Activated T-cell treated with anti-CD3 and anti-CD28 coated beads, Interleukin-2, amount 50 U/mL, for 4 hours (primary cell): ENCODE data around the gene CACNA1A. TPM values are rescaled to one million over a fixed set of nuclear protein-coding genes. Genes with fewer than 3 reads are reported as not detected.
"Not testable (repeated sequence)": the region's sequence is repeated elsewhere in the genome, so short reads cannot be mapped to it uniquely, and the experiment has no call there.

Source experiments
- ATAC-seq, 2 donors: fragments of 200-7000 bp; cut with Tn5 transposase; one replicate each; pipeline ENCODE4 v1.10.0; 2021
- DNase-seq: peaks from one replicate; pipeline ENCODE4 v3.0.0-alpha.2; 2020
- H3K27me3 Mint-ChIP-seq: one replicate; pipeline ENCODE4 v1.8.0; 2021; ENCODE audit warnings: low read depth, mixed read lengths
- H3K36me3 Mint-ChIP-seq: one replicate; pipeline ENCODE4 v1.8.0; 2022; ENCODE audit warnings: mixed read lengths; ENCODE audit not compliant: insufficient read depth
- H3K4me1 Mint-ChIP-seq: one replicate; pipeline ENCODE4 v1.8.0; 2021; ENCODE audit warnings: low read depth, mixed read lengths
- H3K4me3 Mint-ChIP-seq: one replicate; pipeline ENCODE4 v1.8.0; 2021; ENCODE audit warnings: mild to moderate bottlenecking, moderate library complexity, mixed read lengths
- H3K9me3 Mint-ChIP-seq: one replicate; pipeline ENCODE4 v1.8.0; 2021; ENCODE audit warnings: mixed read lengths
- total RNA-seq, 3 donors: library from RNA; stranded (reverse); gene quantifications; one replicate each; pipeline ENCODE4 v1.2.1, GENCODE V29; 2021

The CACNA1A gene
- total RNA-seq, 3 donors from 2014 or later: 0.16 to 0.43 (median 0.20) TPM

DNA sequence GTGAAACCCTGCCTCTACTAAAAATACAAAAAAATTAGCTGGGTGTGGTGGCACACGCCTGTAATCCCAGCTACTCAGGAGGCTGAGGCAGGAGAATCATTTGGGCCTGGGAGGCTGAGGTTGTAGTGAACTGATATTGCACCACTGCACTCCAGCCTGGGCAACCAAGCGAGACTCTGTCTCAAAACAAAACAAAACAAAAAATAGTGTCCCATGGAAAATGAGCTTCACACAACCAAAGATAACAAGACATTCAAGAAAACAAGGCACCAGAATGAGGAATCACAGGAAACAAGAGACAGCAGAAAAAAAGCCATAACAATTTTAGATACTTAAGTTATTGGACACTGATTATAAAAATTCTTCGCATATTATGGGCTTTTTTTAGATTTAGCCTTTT lies 80.4 kb downstream of the CACNA1A start:
- Mint-ChIP-seq H3K27me3 (peaks cover 34% of the 10 kb centered on the region), H3K9me3 (peaks cover 19% of the 10 kb centered on the region)
- ATAC-seq, H3K4me3 Mint-ChIP-seq, H3K36me3 Mint-ChIP-seq, DNase-seq, H3K4me1 Mint-ChIP-seq: not testable (repeated sequence)

DNA sequence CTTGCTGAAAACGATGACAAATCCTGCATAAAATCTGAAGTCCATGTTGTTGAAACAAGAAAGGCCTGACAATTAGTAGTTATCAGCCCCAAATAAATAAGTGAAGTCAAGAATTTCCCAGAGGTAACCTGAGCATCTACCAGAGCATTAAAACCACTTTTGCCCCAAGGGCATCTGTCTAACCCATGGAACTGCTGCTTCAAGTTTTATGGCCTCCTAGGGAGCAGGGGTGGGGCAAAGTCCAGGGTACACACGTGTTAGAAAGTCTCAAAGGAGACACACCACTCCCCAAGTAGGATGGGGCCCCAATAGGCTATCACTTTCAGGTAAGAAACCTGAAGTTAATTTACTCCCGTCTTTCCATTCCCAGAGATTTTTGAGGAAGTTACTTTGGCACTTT lies 81.1 kb downstream of the CACNA1A start:
- DNase-seq (no peak), ATAC-seq (no peak)
- Mint-ChIP-seq H3K9me3 (peaks cover 22% of the 10 kb centered on the region), H3K27me3 (peaks cover 27% of the 10 kb centered on the region), H3K36me3 (no peaks in the 10 kb centered on the region), H3K4me1 (no peaks in the 10 kb centered on the region), H3K4me3 (no peak overlapping the region)

DNA sequence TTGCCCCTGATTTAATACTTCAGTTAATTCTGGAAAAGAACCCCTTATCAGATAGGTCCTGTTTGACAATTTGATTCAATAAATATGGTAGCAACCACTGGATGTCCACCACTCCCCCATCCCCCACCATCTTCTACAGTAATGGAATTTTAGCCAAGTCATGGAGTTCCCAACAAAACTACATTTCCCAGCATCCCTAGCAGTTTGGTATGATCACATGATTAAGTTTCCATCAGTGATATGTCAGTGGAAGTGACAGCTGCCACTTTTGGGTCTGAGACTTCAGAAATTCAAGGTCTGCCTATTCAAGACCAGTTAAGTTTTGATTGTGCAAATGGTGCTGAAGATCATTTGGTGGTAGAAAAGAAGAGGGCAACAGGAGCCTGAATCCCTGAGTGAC lies 85.5 kb downstream of the CACNA1A start:
- ATAC-seq: no peak
- Mint-ChIP-seq H3K27me3 (peaks cover 12% of the 10 kb centered on the region), H3K36me3 (no peaks in the 10 kb centered on the region), H3K4me3 (no peak overlapping the region), H3K9me3 (peaks cover 16% of the 10 kb centered on the region), H3K4me1 (no peaks in the 10 kb centered on the region)
- DNase-seq: no peak

DNA sequence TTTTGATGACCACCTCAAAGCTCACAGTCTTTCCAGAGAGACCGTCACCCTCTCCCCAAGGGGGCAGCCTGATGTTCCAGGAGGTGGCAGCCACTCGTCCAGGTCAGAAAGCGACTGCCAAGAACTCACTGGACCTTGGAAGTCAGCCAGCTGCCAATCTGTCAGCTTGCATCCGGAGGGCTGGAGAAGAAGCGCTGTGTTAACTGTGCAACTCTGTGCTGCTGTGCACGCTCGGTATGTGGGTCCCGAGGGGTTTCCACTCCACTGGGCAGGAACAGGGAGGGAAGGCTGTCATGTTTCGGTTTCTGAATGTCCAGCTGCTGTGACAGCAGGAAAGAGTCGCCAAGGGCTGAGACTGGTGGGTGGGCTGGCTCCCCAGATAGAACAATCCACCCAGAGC lies 89.2 kb downstream of the CACNA1A start:
- no peaks in the 10 kb centered on the region for H3K4me1 Mint-ChIP-seq
- DNase-seq (no peak), ATAC-seq (no peak)
- H3K36me3 Mint-ChIP-seq: no peaks in the 10 kb centered on the region
- peaks cover 14% of the 10 kb centered on the region for H3K27me3 Mint-ChIP-seq
- peaks cover 8% of the 10 kb centered on the region for H3K9me3 Mint-ChIP-seq
- H3K4me3 Mint-ChIP-seq: no peak overlapping the region

DNA sequence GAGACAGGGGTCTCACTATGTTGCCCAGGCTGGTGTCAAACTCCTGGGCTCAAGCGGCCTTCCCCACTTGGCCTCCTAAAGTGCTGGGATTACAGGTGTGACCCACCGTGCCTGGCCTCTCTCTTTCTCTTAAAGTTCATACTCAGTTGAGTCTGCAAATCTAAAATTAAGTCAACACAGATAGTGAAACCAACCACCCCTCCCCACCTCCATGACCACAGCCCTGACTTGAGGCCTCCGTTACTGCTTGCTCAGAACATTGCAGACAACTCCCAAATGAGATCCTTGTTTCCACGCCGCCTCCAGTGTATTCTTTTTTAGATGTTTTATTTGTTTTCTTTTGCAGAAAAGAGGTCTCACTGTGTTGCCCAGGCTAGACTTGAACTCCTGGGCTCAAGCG lies 94.4 kb downstream of the CACNA1A start:
- Mint-ChIP-seq H3K27me3 (peaks cover 19% of the 10 kb centered on the region), H3K4me3 (no peak overlapping the region), H3K4me1 (no peaks in the 10 kb centered on the region), H3K36me3 (no peaks in the 10 kb centered on the region), H3K9me3 (no peaks in the 10 kb centered on the region)
- DNase-seq (no peak), ATAC-seq (no peak)

DNA sequence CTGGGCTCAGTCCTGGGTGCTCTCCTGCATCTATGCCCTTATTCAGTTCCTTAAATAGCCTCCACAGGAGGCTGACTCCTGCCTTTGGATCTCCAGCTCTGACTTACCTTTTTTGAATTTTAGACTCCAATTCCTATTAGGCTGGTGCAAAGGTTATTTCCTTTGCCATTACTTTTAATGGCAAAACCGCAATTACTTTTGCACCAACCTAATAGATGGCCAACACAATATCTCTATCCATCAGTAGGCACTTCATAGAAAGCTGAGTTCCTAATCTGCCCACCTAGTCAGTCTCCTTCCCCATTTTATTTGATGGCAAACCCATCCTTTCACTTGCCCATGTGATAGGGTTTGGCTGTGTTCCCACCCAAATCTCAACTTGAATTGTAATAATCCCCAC lies 95.3 kb downstream of the CACNA1A start:
- Mint-ChIP-seq H3K9me3 (no peaks in the 10 kb centered on the region), H3K27me3 (peaks cover 22% of the 10 kb centered on the region), H3K4me3 (no peak overlapping the region), H3K36me3 (no peaks in the 10 kb centered on the region), H3K4me1 (no peaks in the 10 kb centered on the region)
- ATAC-seq (no peak), DNase-seq (no peak)

DNA sequence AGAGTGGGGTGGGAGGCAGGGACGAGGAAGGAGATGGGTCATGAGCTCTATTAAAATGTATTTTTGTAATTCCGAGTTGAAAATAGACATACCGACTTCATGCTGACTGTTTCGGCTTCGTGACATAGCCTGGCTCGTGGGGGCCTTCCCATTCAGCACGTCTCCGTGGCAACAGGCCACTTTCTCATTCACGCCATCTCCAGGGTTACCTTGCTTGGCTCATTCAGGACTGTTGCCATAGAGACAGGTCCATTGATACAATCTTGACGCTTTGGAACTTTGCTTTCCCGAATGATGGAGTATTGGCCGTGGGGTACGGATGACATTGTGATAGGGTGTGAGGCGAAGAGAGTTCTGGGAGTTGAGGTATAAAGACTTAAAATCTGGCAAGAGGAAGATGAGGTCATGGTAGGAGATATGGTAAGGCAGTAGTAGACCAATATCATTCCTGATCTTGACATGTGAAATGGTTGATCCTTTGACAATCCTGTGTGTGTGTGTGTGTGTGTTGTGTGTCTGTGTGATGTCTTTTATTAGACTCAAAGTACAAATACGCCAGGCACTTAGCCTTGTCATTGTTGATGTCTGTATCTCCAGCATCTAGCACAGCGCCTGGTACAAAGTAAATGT lies 97.3 kb downstream of the CACNA1A start:
- DNase-seq (no peak), ATAC-seq (no peak)
- Mint-ChIP-seq H3K4me3 (no peak overlapping the region), H3K9me3 (no peaks in the 10 kb centered on the region), H3K36me3 (no peaks in the 10 kb centered on the region), H3K4me1 (no peaks in the 10 kb centered on the region), H3K27me3 (peaks cover 15% of the 10 kb centered on the region)

DNA sequence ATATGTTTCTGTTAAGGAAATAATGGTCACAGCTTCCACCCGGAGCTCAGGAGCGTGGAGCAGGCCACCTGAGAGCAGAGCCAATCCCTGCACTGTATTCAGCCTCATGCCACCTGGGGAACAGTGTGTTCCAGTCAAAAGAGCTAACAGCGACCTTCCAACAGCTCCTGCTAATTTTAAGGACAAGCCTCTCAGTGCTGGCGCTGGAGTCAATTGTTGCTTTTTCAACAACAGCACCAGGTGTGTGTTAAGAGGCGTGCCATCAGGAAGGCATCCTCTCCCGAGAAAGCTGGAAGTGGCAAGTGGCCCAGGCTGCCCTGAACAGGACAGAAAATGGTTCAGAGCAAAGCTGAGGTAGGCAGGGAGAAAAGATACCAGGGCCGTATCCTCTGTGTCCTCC lies 102.0 kb downstream of the CACNA1A start:
- Mint-ChIP-seq H3K27me3 (peaks cover 14% of the 10 kb centered on the region), H3K36me3 (no peaks in the 10 kb centered on the region), H3K9me3 (peaks cover 11% of the 10 kb centered on the region), H3K4me1 (no peaks in the 10 kb centered on the region), H3K4me3 (no peak overlapping the region)
- DNase-seq: no peak
- no peak for ATAC-seq

DNA sequence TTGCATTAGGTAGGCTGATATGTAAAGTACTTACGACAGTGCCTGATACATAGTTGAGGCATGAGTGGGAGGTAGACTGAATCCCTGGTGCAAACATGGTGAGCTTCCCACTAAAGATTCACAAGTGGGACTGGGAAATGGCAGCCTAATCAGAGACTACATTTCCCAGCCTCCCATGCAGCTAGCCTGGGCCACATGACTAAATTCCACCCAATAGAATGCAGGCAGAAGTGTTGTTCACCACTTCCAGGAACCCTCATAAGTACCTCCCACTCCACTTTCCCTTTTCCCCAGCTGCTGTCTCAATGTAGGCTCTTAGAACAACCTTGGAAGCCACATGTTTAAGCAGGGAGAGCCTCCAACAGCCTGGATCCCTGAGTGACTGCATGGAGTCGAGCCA lies 104.9 kb downstream of the CACNA1A start:
- ATAC-seq (no peak), DNase-seq (no peak)
- H3K9me3 Mint-ChIP-seq: peaks cover 11% of the 10 kb centered on the region
- H3K36me3 Mint-ChIP-seq: no peaks in the 10 kb centered on the region
- H3K4me1 Mint-ChIP-seq: no peaks in the 10 kb centered on the region
- H3K27me3 Mint-ChIP-seq: peaks cover 20% of the 10 kb centered on the region
- H3K4me3 Mint-ChIP-seq: no peak overlapping the region

DNA sequence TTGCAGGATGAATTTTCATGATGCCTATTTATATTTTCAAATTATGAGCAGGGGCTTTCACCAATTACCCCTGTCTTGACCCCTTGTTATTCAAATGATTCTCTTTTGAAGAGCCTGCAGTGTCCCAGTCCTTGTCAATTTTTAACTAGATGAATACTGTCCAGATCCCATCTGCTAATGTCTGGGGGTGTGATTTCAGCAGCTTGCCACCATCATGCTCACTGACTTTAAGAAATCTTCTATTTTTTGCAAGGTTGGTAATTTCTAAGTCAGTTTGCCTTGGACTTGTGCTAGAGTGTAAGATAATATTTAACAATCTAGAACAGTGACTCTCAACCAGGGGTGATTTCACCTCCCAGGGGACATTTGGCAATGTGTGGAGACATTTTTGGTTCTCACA lies 106.0 kb downstream of the CACNA1A start:
- H3K4me3 Mint-ChIP-seq: no peak overlapping the region

DNA sequence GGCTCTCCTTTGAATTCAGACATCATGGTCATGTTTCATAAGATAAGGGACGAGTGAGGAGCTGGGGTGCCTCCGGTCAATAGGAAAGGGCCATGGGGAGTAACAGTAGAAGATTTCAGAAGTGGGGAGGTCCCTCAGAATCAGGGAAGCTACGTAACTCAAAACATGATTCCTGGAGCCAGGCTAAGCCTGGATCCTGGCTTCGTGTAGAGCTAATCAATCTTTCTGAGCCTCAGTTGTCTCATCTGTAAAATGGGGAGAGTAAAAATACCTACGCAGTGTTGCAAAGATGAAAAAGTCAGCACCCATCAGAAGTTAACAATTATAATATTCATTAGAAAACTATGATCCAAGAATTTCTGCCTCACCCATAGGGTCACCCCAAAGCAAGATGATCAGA lies 106.5 kb downstream of the CACNA1A start:
- no peak for DNase-seq
- no peak overlapping the region for H3K4me3 Mint-ChIP-seq
- no peak for ATAC-seq
- peaks cover 11% of the 10 kb centered on the region for H3K9me3 Mint-ChIP-seq
- no peaks in the 10 kb centered on the region for H3K4me1 Mint-ChIP-seq
- H3K27me3 Mint-ChIP-seq: peaks cover 29% of the 10 kb centered on the region
- H3K36me3 Mint-ChIP-seq: no peaks in the 10 kb centered on the region

More for the DNA sequence above, 106.0 kb downstream of the CACNA1A start:
- peaks cover 29% of the 10 kb centered on the region for H3K27me3 Mint-ChIP-seq
- H3K36me3 Mint-ChIP-seq: no peaks in the 10 kb centered on the region
- no peaks in the 10 kb centered on the region for H3K4me1 Mint-ChIP-seq
- peaks cover 11% of the 10 kb centered on the region for H3K9me3 Mint-ChIP-seq
- ATAC-seq (no peak), DNase-seq (no peak)

DNA sequence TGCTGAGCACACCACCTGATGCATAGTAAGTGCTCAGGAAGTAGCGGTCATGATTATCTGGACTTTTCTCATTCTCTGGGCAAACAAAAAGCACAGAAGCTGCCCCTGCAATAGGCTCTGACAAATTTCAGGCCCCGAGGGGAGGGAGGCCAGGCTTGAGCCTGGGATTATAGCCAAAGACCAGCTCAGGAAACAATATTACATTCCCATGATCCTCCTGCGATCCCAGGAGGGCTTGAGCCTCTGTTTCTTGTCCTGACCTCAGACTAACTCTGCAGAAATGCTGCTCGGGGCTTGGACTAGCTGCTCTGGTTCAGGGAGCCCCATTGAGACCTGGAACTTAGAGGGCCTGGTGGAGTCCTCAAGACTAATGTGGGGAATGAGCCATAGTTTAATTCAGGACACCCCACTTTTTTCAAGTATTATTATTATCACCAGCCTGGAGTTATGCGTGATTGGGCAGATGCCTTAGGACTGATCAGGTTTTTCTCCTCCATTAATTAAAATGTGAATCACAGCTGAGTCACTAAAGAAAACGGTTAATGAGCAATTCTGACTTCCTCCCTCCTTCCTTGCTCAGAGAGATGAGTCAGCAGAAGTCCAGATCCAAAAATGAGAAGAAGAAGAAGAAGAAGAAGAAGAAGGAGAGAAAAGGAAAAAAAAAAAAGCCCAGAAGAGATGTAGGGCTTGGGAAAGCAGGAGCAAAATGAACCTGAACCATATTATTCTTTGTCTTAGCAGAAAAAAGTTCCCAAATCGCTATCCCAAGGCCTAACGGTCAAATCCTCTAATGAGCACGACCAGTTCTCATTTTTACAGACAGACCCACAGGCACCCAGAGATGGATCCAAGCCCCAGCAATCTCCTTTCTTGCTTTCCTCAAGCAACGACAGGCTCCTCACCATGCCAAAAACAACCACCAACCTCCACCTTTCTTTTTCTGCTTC lies 107.2 kb downstream of the CACNA1A start:
- DNase-seq (no peak), ATAC-seq (no peak)
- Mint-ChIP-seq H3K9me3 (peaks cover 11% of the 10 kb centered on the region), H3K27me3 (peaks cover 29% of the 10 kb centered on the region), H3K36me3 (no peaks in the 10 kb centered on the region), H3K4me3 (no peak overlapping the region), H3K4me1 (no peaks in the 10 kb centered on the region)

DNA sequence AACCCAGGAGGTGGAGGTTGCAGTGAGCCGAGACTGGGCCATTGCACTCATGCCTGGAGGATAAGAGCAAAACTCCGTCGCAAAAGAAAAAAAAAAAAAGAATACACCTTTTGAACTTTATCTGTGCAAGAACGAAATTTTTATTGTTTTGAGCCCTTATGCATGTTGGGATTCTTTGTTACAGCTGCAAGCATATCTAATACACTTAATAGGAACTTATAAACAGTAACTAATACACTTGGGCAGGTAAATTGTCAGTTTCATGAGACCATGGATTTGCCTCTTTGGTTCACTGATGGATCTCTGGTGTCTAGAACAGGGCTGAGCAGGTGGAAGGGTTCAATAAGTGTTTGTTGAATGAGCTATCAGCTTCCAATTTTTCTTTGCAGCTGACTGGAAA lies 108.1 kb downstream of the CACNA1A start:
- Mint-ChIP-seq H3K27me3 (peaks cover 34% of the 10 kb centered on the region), H3K4me3 (no peak overlapping the region), H3K9me3 (peaks cover 11% of the 10 kb centered on the region), H3K36me3 (no peaks in the 10 kb centered on the region), H3K4me1 (no peaks in the 10 kb centered on the region)
- DNase-seq: no peak
- ATAC-seq: no peak

DNA sequence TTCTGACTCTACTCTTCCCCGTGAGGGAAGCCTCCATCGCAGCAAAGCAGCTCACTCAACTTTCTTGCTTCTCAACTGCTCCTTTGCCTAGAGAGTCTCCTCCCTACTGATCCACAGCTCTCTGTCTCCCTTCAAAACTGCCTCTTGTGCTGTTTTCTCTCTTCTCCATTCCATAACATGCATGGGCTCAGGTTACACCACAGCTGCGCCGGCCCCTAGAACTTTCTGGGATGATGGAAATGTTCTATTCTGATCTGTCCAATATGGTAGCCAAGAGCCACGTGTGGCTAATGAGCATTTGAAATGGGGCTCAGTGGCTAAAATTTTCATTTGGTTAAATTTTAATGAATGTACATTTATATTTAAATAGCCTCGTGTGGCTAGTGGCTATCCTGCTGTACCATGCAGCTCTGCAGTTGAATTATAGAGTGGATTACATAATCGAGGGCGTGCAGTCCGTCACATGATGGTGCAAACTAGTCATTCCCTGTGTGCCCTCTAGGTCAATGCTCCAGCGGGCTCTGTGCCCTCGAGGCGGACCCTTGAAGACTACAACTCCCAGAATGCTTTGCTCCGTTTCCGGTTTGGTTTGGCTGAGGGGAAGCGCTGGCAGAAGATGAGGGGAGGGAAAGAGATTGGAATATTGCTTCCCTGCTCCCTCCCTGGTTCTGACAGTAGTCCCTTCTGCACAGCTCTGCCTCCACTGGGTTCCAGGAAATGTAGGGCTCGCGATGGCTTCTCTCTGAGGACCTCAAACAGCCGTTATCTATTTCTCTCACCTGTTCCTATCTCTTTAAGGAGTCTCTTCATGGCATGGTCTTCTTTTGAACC lies 109.8 kb downstream of the CACNA1A start:
- Mint-ChIP-seq H3K9me3 (peaks cover 9% of the 10 kb centered on the region), H3K36me3 (no peaks in the 10 kb centered on the region), H3K4me3 (no peak overlapping the region), H3K27me3 (peaks cover 45% of the 10 kb centered on the region), H3K4me1 (no peaks in the 10 kb centered on the region)
- ATAC-seq (no peak), DNase-seq (no peak)
